ENCODE measurements around the gene TOR1A.
A peak's percentile ranks its signal among the peaks of the same experiment; 100 is the strongest.

Gene TOR1A, protein sequence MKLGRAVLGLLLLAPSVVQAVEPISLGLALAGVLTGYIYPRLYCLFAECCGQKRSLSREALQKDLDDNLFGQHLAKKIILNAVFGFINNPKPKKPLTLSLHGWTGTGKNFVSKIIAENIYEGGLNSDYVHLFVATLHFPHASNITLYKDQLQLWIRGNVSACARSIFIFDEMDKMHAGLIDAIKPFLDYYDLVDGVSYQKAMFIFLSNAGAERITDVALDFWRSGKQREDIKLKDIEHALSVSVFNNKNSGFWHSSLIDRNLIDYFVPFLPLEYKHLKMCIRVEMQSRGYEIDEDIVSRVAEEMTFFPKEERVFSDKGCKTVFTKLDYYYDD
- long read RNA-seq, donor 1, transcript TOR1A-201 (5 exons, 2,076 nt) = major isoform, 12 of 14 reads
- long read RNA-seq, donor 1, partial matches to known transcripts = 0 of 14 reads
- long read RNA-seq, donor 1, other reads (novel, unspliced or antisense) = 0 of 14 reads
- long read RNA-seq, donor 2, transcript TOR1A-201 (5 exons, 2,076 nt) = major isoform, 7 of 9 reads
- long read RNA-seq, donor 2, partial matches to known transcripts = 0 of 9 reads
- long read RNA-seq, donor 2, other reads (novel, unspliced or antisense) = 0 of 9 reads
- long read RNA-seq, donor 3, transcript TOR1A-201 (5 exons, 2,076 nt) = major isoform, 7 of 7 reads
- long read RNA-seq, donor 3, partial matches to known transcripts = 0 of 7 reads
- long read RNA-seq, donor 3, other reads (novel, unspliced or antisense) = 0 of 7 reads
- long read RNA-seq, donor 4, transcript TOR1A-201 (5 exons, 2,076 nt) = major isoform, 17 of 21 reads
- long read RNA-seq, donor 4, partial matches to known transcripts = 0 of 21 reads
- long read RNA-seq, donor 4, other reads (novel, unspliced or antisense) = 0 of 21 reads
- long read RNA-seq, donor 5, transcript TOR1A-201 (5 exons, 2,076 nt) = major isoform, 15 of 16 reads
- long read RNA-seq, donor 5, partial matches to known transcripts = 0 of 16 reads
- long read RNA-seq, donor 5, other reads (novel, unspliced or antisense) = 0 of 16 reads
- long read RNA-seq, donor 6, transcript TOR1A-201 (5 exons, 2,076 nt) = major isoform, 16 of 17 reads
- long read RNA-seq, donor 6, partial matches to known transcripts = 0 of 17 reads
- long read RNA-seq, donor 6, other reads (novel, unspliced or antisense) = 0 of 17 reads
- long read RNA-seq, donor 7, transcript TOR1A-201 (5 exons, 2,076 nt) = major isoform, 21 of 25 reads
- long read RNA-seq, donor 7, partial matches to known transcripts = 0 of 25 reads
- long read RNA-seq, donor 7, other reads (novel, unspliced or antisense) = 0 of 25 reads
- long read RNA-seq, donor 8, transcript TOR1A-201 (5 exons, 2,076 nt) = major isoform, 14 of 15 reads
- long read RNA-seq, donor 8, partial matches to known transcripts = 0 of 15 reads
- long read RNA-seq, donor 8, other reads (novel, unspliced or antisense) = 0 of 15 reads

DNA sequence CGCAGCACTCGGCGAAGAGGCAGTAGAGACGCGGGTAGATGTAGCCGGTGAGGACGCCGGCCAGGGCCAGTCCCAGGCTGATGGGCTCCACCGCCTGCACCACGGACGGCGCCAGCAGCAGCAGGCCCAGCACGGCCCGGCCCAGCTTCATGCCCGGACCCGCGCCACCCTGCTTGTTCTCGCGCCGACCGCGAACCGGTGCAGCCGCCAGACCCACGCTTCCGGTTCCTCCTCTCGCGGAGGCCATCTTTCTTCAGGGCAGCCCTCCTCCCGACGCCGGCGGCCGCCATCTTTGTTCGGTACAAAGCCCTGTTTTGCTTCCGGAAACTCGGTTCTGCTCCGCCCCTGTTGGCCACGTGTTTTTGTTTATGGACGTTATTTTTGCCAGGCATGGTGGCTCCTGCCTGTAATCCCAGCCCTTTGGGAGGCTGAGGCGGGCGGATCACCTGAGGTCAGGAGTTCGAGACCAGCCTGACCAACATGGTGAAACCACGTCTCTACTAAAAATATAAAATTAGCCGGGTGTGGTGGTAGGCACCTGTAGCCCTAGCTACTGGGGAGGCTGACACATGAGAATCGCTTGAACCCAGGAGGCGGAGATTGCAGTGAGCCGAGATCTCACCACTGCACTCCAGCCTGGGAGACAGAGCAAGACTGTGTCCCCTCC lies at the start of gene TOR1A:
Gene TOR1A, minus strand, starts transcription at position 202 of the 667 bp plus-strand sequence. Its CDS starts 51 bp downstream, at position 151.
- DNase-seq = peak; percentile 91

DNA sequence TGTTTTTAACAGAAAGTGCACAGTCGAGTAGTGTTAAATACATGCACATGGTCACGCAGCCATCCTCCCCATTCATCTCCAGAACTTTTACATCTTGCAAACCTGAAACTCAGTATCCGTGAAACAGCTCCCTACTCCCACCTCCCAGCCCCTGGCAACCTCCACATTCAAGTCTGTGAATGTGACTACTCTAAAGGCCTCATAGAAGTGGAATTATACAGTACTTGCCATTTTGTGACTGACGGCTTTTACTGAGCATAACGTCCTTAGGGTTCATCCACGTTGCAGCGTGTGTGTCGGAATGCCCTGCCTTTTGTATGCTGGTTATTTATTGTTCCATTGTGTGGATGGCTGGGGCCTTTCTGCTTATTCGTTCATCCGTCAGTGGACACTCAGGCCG lies 47.1 kb upstream of the TOR1A start:
- DNase-seq = no peak

DNA sequence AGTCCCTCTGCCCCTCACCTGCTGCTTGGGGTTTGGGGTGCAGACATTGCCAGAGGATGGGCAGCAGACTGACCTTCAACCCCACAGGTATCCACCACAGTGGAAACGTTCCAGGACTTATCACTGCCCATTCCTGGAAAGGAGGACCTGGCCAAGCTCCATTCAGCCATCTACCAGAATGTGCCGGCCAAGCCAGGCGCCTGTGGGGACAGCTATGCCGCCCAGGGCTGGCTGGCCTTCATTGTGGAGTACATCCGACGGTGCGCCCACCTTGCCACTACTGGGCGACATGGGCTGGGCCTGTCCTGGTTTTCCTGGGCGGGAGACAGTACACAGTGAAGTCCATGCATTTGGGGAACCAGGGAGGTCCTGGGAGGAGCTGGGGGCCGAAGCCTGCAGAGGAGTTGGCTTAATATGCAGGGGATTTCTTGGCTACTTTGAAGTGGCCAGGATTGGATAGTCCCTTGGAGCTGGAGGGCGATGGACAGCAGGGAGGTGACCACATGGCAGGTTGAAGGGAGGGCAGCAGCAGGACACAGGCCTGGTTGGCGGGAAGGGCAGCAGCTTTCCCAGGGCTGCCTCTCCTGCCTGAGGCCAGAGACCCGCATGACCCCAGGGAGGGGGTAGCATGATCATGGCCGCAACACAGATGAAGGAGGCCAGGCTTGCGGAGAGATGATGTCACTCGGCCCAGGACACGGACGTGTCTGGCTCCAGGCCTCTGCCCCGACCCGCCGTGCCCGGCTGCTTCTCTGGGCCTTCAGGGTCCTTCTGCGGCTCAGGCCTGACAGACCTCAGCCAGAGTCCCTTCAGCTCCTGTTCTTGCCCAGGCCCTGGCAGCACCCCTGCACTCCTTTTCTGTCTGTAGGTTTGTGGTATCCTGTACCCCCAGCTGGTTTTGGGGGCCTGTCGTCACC lies 45.9 kb upstream of the TOR1A start:
- DNase-seq = no peak

DNA sequence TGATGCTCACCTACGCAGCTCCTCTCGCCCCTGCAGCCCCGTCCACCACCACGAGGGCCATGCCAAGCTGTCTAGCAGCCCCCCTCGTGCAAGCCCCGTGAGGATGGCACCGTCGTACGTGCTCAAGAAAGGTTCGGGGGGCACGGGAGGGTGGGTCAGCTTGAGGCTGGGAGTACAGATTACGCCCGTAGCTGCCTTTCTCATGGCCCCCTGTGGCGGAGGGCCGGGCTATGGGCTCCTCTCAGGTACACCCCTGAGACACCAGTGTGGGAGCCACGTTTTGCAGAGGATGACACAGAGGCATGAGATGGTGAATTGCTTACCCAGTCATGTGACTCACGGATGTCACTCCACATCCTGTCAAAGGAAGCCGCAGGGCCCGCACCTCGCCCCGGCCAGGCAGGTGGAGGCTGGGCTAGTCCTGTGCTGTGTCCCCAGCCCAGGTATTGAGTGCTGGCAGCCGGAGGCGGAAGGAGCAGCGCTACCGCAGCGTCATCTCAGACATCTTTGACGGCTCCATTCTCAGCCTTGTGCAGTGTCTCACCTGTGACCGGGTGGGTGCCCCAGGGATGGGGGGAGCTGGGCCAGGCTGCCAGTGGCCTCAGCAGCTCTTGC lies 45.0 kb upstream of the TOR1A start:
- no peak for DNase-seq

- no peak for DNase-seq
Measured at GRCh38 chr9:129868023-129868871, 44.3 kb upstream of the TOR1A start.

- no peak for DNase-seq
Measured at GRCh38 chr9:129867136-129868022, 43.4 kb upstream of the TOR1A start.

GRCh38 chr9:129866394-129867135 lies 42.6 kb upstream of the TOR1A start:
- DNase-seq = no peak

- no peak for DNase-seq
Measured at GRCh38 chr9:129865668-129866320, 41.9 kb upstream of the TOR1A start.

- no peak for DNase-seq
Measured at GRCh38 chr9:129864991-129865647, 41.2 kb upstream of the TOR1A start.

DNA sequence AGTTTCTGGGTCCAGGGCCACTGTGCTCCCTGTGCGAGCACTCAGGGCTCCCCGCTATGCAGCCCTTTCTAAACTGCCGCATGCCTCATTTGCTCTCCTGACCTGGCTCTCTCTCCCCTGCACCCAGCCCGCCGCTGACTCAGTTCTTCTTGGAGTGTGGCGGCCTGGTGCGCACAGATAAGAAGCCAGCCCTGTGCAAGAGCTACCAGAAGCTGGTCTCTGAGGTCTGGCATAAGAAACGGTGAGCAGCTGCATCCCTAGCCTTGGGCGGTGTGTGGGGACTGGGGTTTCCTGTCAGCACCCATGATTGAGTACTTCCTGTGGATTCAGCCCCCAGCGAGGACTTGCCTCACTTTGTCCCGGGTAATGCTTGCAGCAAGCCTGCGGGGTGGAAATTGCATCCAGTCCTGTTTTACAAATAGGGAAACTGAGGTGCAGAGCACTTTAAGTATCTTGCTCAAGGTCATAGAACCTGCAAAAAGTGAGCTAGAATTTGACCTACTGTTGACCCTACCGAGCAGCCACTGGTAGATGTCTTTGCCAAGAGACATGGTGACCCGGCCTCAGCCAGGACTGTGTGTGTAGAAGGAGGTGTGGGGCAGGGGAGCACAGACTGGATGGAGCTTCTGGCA lies 39.2 kb upstream of the TOR1A start:
- no peak for DNase-seq

GRCh38 chr9:129861447-129861827 lies 37.5 kb upstream of the TOR1A start:
- no peak for DNase-seq

DNA sequence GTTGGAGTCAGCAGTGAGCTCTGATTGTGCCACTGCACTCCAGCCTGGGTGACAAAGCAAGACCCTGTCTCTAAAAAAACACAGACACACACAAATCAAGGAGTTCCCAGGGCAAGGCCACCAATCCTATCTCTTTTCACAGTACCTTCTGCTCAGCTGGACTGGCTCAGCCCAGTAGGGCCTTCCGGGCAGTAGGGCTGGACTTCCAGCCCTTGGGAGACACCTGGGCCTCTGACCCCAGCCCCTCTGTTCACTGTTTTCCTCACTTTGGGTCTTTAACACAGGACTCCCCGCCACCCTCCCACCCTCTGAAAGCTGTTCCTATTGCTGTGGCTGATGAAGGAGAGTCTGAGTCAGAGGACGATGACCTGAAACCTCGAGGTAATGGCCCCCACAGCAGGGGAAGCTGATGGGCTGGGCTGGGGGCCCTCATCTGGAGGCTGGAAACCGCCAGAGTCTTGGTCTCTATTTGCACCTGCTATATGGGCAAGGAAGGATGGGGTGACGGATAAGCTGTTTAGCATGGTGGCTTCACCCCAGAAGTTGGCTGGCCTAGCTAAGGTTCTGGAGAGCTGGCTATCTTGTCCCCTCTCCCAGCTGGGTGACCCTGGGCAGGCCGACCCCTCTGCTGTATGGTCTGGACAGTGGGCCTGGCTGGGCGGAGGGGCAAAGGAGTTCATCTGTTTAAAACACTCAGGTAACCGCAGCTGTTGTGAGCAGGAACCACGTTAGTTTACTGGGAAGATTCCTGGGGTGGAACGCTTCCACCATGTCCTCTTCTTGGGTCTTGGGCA lies 36.9 kb upstream of the TOR1A start:
- DNase-seq = no peak

GRCh38 chr9:129858167-129858962 lies 34.4 kb upstream of the TOR1A start:
- no peak for DNase-seq

- DNase-seq = no peak
Measured at GRCh38 chr9:129857207-129857606, 33.3 kb upstream of the TOR1A start.
